SH-SY5Y (cell line): ENCODE data around the gene DOCK8.

Experiments
- GATA2 ChIP-seq: IDR thresholded peaks from 2 replicates; pipeline ENCODE4 v1.6.1; 2011; ENCODE audit warnings: mild to moderate bottlenecking, low read depth, low read length
- GATA3 ChIP-seq: IDR thresholded peaks from 2 replicates; pipeline ENCODE4 v1.6.1; 2011; ENCODE audit warnings: low read depth, mild to moderate bottlenecking, low read length, moderate library complexity

The DOCK8 gene

GRCh38 chr9:224026-224425 lies 9.4 kb downstream of the DOCK8 start:
- TF ChIP-seq GATA2: no peak
- TF ChIP-seq GATA3: no peak

- TF ChIP-seq GATA3 (no peak), GATA2 (no peak)
These were observed 10.2 kb downstream of the DOCK8 start for GRCh38 chr9:224582-225520.

- TF ChIP-seq GATA3 (no peak), GATA2 (no peak)
These were observed 13.2 kb downstream of the DOCK8 start for GRCh38 chr9:227860-228259.

- TF ChIP-seq GATA2 (no peak), GATA3 (no peak)
These were observed 14.4 kb downstream of the DOCK8 start for GRCh38 chr9:228929-229695.

- TF ChIP-seq GATA2: no peak
- TF ChIP-seq GATA3: no peak
These were observed 22.6 kb downstream of the DOCK8 start for GRCh38 chr9:237141-237857.

- TF ChIP-seq GATA3: no peak
- no peak for TF ChIP-seq GATA2
These were observed 23.2 kb downstream of the DOCK8 start for GRCh38 chr9:237858-238345.

- no peak for TF ChIP-seq GATA3
- no peak for TF ChIP-seq GATA2
These were observed 27.9 kb downstream of the DOCK8 start for GRCh38 chr9:242461-243080.

GRCh38 chr9:248278-248961 lies 33.8 kb downstream of the DOCK8 start:
- TF ChIP-seq GATA2 (no peak), GATA3 (no peak)

GRCh38 chr9:249025-249424 lies 34.4 kb downstream of the DOCK8 start:
- TF ChIP-seq GATA2 (no peak), GATA3 (no peak)

GRCh38 chr9:250039-250438 lies 35.4 kb downstream of the DOCK8 start:
- TF ChIP-seq GATA3: no peak
- no peak for TF ChIP-seq GATA2

- no peak for TF ChIP-seq GATA2
- no peak for TF ChIP-seq GATA3
These were observed 36.0 kb downstream of the DOCK8 start for GRCh38 chr9:250625-251024.

- TF ChIP-seq GATA2: no peak
- TF ChIP-seq GATA3: no peak
These were observed 36.7 kb downstream of the DOCK8 start for GRCh38 chr9:251398-251797.

- TF ChIP-seq GATA3: no peak
- TF ChIP-seq GATA2: no peak
These were observed 38.9 kb downstream of the DOCK8 start for GRCh38 chr9:253539-253938.
